ENCODE data around the gene PFKFB3. TPM values are rescaled to one million over a fixed set of nuclear protein-coding genes. Genes with fewer than 3 reads are reported as not detected.

The PFKFB3 gene
- total and polyA plus RNA-seq, 7 donors, result 10.2 to 33.2 (median 28.0) TPM

DNA sequence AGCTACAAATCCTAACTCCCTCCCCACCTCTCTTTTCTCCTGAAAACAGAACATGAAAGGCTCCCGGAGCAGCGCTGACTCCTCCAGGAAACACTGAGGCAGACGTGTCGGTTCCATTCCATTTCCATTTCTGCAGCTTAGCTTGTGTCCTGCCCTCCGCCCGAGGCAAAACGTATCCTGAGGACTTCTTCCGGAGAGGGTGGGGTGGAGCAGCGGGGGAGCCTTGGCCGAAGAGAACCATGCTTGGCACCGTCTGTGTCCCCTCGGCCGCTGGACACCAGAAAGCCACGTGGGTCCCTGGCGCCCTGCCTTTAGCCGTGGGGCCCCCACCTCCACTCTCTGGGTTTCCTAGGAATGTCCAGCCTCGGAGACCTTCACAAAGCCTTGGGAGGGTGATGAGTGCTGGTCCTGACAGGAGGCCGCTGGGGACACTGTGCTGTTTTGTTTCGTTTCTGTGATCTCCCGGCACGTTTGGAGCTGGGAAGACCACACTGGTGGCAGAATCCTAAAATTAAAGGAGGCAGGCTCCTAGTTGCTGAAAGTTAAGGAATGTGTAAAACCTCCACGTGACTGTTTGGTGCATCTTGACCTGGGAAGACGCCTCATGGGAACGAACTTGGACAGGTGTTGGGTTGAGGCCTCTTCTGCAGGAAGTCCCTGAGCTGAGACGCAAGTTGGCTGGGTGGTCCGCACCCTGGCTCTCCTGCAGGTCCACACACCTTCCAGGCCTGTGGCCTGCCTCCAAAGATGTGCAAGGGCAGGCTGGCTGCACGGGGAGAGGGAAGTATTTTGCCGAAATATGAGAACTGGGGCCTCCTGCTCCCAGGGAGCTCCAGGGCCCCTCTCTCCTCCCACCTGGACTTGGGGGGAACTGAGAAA is 30.4 kb downstream of the PFKFB3 start:
- Histone ChIP-seq H3K27ac (no peak overlapping the region), H3K4me1 (no peaks in the 10 kb centered on the region), H3K27me3 (no peaks in the 10 kb centered on the region), H3K36me3 (peaks cover 22 to 86% (median 38%) of the 10 kb centered on the region in 4 donors), H3K4me3 (no peak overlapping the region), H3K9me3 (no peaks in the 10 kb centered on the region)
- TF ChIP-seq, protein P1, sequence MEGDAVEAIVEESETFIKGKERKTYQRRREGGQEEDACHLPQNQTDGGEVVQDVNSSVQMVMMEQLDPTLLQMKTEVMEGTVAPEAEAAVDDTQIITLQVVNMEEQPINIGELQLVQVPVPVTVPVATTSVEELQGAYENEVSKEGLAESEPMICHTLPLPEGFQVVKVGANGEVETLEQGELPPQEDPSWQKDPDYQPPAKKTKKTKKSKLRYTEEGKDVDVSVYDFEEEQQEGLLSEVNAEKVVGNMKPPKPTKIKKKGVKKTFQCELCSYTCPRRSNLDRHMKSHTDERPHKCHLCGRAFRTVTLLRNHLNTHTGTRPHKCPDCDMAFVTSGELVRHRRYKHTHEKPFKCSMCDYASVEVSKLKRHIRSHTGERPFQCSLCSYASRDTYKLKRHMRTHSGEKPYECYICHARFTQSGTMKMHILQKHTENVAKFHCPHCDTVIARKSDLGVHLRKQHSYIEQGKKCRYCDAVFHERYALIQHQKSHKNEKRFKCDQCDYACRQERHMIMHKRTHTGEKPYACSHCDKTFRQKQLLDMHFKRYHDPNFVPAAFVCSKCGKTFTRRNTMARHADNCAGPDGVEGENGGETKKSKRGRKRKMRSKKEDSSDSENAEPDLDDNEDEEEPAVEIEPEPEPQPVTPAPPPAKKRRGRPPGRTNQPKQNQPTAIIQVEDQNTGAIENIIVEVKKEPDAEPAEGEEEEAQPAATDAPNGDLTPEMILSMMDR (IDR thresholded peaks at IDR 0.05), result no peak
- TF ChIP-seq EP300 (IDR thresholded peaks at IDR 0.05), result no peak
- no peak for TF ChIP-seq POLR2AphosphoS5 (IDR thresholded peaks at IDR 0.05)
- TF ChIP-seq POLR2A (IDR thresholded peaks at IDR 0.05), result no peak
- peak; percentile 46 for DNase-seq
- 91 to 93% methylated on average over 28 of the region's 28 CpGs for WGBS, 2 donors
- intact Hi-C loops (cut with DNase I), result no loop called here

DNA sequence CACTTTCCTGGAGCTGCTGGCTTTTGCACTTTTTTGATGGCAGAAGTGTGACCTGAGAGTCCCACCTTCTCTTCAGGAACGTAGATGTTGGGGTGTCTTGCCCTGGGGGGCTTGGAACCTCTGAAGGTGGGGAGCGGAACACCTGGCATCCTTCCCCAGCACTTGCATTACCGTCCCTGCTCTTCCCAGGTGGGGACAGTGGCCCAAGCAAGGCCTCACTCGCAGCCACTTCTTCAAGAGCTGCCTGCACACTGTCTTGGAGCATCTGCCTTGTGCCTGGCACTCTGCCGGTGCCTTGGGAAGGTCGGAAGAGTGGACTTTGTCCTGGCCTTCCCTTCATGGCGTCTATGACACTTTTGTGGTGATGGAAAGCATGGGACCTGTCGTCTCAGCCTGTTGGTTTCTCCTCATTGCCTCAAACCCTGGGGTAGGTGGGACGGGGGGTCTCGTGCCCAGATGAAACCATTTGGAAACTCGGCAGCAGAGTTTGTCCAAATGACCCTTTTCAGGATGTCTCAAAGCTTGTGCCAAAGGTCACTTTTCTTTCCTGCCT is 31.1 kb downstream of the PFKFB3 start:
- H3K27ac ChIP-seq, result no peak overlapping the region
- TF ChIP-seq, protein P1 (IDR thresholded peaks at IDR 0.05), result no peak
- no peak for TF ChIP-seq POLR2A (IDR thresholded peaks at IDR 0.05)
- no peak for TF ChIP-seq EP300 (IDR thresholded peaks at IDR 0.05)
- no peak for TF ChIP-seq POLR2AphosphoS5 (IDR thresholded peaks at IDR 0.05)

DNA sequence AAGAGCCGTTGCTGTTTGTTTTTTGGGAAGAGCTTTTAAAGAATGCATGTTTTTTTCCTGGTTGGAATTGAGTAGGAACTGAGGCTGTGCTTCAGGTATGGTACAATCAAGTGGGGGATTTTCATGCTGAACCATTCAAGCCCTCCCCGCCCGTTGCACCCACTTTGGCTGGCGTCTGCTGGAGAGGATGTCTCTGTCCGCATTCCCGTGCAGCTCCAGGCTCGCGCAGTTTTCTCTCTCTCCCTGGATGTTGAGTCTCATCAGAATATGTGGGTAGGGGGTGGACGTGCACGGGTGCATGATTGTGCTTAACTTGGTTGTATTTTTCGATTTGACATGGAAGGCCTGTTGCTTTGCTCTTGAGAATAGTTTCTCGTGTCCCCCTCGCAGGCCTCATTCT is 31.6 kb downstream of the PFKFB3 start:
- WGBS, 2 donors, result 91 to 93% methylated on average over 13 of the region's 13 CpGs
- peak; percentile 53 for DNase-seq
- Histone ChIP-seq H3K27ac (no peak overlapping the region), H3K27me3 (no peaks in the 10 kb centered on the region), H3K36me3 (peaks cover 22 to 73% (median 32%) of the 10 kb centered on the region in 4 donors), H3K9me3 (no peaks in the 10 kb centered on the region), H3K4me3 (no peak overlapping the region), H3K4me1 (peaks cover 0 to 7% (median 5%) of the 10 kb centered on the region in 4 donors)
- no peak for TF ChIP-seq POLR2AphosphoS5 (IDR thresholded peaks at IDR 0.05)
- no peak for TF ChIP-seq POLR2A (IDR thresholded peaks at IDR 0.05)
- TF ChIP-seq, protein P1 (IDR thresholded peaks at IDR 0.05), result no peak
- no peak for TF ChIP-seq EP300 (IDR thresholded peaks at IDR 0.05)
- intact Hi-C loops (cut with DNase I), result no loop called here

More for the DNA sequence above, 31.1 kb downstream of the PFKFB3 start:
- Histone ChIP-seq H3K4me1 (peaks cover 0 to 2% (median under 1%) of the 10 kb centered on the region in 4 donors), H3K9me3 (no peaks in the 10 kb centered on the region), H3K36me3 (peaks cover 22 to 79% (median 35%) of the 10 kb centered on the region in 4 donors), H3K4me3 (no peak overlapping the region), H3K27me3 (no peaks in the 10 kb centered on the region)
- WGBS, 2 donors, result 84 to 93% methylated on average over 11 of the region's 11 CpGs
- DNase-seq, result peak; percentile 63
- intact Hi-C loops (cut with DNase I), result no loop called here

DNA sequence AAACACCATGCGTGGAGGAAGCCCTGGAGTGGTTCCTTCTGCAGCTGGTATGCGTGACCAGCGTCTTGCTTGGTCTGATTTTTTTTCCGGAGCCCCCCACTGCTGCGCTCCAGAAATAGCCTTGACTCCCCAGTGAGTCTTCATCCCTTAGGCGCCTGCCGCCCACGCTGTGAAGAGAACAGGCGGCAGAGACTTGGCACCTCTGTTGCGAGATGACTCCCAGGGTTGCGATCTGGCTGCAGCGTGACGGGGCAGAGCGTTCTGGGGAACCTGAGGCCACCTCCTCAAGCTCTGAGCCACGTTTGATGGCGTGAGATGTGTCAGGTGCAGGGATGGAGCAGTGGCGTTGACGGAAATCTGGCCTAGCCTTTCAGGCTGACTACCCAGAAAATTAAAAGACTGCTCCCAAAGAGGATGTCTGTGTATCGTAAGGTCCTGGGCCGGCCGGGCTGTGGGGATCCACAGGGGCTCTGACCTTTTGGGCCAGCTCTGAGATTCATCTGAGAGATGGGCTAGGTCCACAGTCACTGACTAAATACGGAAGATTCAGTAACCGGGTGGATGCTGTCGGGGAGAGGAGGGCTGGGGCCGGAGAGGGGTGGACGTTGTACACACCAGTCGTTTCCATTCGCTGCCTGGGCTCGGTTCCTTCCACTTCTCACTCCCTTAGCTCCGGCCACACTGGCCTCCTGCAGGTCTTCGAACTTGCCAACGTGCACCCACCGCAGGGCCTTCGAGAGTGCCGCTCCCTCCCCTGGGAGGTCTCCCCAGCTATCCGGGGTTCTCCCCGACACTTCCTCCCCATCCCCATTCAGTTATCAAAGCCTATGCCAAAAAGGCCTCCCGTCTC is 33.8 kb downstream of the PFKFB3 start:
- peak; percentile 55 for DNase-seq
- peaks cover 17 to 52% (median 25%) of the 10 kb centered on the region in 4 donors for H3K36me3 ChIP-seq
- H3K4me3 ChIP-seq, result no peak overlapping the region
- H3K27me3 ChIP-seq, result no peaks in the 10 kb centered on the region
- 93 to 96% methylated on average over 38 of the region's 38 CpGs for WGBS, 2 donors
- no peak overlapping the region for H3K27ac ChIP-seq
- no peaks in the 10 kb centered on the region for H3K9me3 ChIP-seq
- intact Hi-C loops (cut with DNase I), result no loop called here
- TF ChIP-seq, protein P1 (IDR thresholded peaks at IDR 0.05), result no peak
- TF ChIP-seq POLR2A (IDR thresholded peaks at IDR 0.05) (no peak), EP300 (IDR thresholded peaks at IDR 0.05) (no peak), POLR2AphosphoS5 (IDR thresholded peaks at IDR 0.05) (no peak)
- H3K4me1 ChIP-seq, result peaks cover 0 to 11% (median 9%) of the 10 kb centered on the region in 4 donors

Data from sigmoid colon (tissue), 7 donors.